Nucleus accumbens (tissue), 56 donors: ENCODE results near the gene RAB30.
"Not testable (repeated sequence)": the region's sequence is repeated elsewhere in the genome, so short reads cannot be mapped to it uniquely, and the experiment has no call there.

Source experiments
- DNase-seq, 56 donors: peaks; one replicate each; lab custom pipeline; 2025; lab: John Stamatoyannopoulos, UW

The RAB30 gene

DNA sequence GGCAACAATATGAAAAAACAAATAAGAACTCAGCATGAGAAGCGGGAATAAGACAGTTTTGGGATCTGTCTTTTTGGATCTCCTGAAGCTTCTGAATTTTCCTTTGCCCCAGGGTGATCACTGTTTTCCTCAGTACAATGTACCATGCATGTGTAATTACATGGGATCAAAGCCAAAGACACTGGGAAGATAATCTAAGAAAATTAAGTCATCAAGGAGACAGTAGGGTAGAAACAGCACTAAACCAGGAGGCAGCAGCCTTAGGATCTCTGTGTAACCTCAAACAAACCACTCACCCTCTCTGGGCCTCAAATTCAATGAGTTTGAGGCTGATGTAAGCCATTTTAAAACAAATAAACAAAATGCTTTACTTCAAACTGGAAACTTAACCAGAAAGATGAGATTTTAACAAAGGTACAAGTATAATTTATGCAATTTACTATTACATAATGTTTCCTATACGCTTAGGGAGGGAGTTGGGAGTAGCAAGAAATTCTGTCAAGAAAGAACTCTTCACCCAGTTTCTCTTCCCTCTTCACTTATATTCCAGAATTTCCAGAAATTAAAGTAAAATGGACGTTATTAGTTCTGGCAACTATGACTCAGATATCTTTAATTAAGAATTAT, 77.0 kb downstream of the RAB30 start:
- no peak for DNase-seq

DNA sequence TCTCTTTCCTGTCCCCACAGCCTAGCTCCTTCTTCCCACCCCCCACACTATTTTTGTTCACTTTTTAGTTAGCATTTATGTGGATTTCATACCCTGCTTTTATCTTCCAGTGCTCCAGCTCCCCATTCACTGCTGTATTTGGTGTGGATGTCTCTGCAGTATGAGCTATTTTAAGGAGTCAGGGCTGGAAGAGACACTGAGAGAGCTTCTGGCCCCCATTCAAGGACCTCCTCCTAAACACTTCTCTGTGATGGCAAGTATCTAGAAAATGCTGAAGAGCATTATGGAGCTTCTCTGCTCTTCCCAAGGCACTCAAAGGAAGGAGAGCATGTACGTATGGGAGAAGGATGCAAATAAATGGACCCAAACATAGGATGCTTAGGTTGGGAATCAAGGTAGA, 79.5 kb downstream of the RAB30 start:
- no peak for DNase-seq

DNA sequence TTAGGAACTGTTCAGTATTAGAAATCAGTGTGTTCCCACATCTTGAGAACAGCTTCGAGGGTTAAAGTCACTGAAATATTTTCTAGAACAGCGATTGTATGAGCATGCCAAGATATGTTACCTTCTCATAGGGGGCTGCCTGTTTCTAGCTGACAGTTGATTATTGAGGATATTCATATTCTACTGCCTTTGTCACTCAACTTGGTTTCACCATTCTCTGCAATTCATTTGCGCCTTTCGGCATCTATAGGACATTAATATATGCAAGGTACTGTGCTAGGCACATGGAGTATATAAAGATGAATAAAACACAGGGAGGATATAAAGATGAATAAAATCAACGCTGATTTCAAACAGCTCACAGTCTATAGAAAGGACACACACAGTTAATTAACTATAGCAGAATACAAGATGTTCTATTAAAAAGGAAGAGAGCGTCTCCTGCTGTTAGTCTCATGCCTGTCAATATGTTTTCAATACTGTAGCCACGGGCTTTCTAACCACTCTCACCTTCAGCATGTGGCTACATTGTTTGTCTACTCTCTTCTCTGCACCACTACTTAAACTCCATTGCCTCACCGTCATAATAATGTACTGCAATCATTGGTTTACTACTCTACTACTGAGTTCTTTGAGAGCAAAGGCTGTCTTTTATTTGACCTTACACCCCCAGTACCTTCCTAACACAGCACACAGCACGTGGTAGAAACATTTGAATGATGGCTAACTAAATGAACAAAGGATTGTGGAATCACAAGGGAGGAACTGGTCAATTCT, 81.9 kb downstream of the RAB30 start:
- DNase-seq = no peak

DNA sequence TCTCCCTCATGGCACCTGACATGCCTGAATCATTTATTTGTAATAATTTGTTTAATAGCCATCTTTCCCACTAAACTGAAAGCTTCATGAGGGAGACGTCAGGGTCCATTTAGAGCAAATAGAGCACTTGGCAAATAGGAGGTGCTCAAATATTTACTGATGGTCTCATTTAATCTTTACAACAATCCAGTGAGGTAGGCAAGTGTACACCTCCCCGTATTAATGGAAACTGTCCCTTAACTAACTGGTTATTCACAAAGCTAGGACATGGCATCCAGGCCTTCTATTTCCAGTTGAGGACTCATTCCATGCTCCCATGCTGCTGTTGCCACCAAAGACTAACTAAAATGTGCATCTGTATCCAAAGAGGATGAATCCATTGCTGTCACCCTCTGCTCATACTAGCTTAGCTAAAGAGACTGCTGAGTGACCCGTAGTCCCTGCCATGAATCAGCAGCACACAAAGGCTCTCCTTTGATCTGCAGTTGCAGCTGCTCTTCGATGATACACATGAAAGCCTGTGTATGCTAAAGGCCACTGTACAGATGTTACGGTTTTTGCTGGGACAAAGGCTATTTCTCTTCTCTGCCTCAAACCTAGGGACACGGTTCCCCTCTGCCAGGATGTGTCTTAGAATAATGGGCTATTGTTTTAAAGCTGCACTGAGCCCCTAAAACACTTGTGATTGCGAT, 82.6 kb downstream of the RAB30 start:
- DNase-seq = peak in 49 of 56 donors; percentile 14 to 92 (median 75)

DNA sequence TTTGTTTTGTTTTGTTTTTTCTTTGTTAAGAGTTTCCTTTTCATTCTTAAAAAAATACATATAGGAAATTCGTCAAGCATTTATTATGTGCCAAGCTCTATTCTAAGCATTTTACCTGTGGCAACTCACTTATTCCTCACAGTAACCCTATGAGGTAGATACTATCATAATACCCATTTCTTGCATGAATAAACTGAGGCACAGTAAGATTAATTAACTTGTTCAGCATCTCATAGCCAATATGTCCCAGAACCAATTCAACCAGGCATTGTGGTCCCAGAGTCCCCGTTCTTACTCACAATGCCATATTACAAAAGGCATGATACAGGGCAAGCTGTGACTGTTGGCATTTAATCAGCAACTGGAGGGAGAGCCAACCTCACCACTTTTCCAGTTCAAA, 83.7 kb downstream of the RAB30 start:
- DNase-seq = no peak

DNA sequence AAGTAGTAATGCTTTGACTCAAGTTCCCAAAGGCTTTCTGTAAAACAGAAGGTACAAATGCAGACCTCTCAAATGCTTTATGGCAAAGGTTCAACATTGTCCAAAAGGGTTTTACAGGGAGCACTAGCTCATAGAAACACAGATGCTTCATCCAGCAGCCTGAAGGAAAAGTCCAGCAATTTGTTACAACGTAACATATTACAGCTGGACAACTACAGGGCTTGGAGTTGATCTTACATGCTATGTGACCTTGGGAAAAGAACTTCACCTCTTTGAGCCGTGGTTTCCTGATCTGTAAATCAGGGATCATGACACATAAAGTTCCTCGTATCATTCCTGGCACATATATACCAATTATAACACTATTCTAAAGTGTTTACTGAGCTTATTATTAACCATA, 85.3 kb downstream of the RAB30 start:
- no peak for DNase-seq

DNA sequence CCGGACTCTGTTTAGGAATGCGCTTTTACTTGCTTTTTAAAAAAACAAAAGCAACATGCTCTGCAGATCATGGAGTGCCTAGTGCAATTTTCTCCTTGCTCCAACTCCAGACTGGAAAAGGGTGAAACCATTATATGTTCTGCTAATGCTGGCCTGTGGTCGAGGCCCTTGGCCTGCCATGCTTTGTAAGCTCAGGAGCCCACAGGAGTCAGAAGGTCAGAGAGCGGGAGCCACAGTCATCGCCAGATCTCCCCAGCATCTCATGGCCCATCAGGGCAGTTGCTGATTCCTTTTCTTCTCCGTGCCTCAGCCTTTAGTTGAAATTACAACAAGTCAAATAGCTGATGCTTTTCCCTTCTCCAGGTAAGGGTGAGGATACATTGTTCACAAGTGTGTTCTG, 89.8 kb downstream of the RAB30 start:
- no peak for DNase-seq

DNA sequence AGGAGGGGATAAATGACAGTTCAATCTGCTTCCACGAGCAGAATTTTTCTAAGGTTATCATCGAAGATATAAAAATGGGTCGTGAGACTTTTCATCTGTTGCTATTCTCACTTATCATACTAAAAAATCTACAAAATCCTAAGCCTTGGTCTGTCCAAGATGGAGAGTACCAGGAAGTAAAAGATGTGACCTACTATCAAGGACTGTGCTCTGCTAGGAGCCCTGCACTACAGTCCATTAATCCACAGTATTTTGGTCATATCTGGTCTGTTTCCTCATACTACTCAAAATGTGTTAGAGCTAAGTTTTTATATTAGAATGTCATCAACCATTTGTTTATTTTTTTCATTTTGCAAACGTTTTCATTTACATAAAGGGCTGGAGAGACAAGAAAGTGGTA, 90.8 kb downstream of the RAB30 start:
- no peak for DNase-seq

DNA sequence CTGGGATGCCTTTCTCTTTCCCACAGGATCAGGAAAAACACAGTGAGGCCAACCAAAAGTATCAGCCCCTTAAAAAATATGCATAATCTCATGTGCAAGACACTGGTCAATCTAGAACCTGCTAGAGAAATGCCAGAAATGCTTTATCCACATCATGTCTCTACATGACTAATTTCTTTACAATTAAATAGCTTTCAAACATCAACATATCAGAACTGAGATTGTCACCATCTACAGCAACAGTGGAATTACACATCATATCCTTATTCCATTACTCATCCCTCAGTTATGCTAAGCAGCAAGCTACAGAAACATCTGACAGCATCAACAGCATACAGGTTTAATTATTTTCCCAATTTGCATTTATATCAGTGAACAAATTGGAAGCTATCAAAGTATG, 91.4 kb downstream of the RAB30 start:
- DNase-seq = no peak

DNA sequence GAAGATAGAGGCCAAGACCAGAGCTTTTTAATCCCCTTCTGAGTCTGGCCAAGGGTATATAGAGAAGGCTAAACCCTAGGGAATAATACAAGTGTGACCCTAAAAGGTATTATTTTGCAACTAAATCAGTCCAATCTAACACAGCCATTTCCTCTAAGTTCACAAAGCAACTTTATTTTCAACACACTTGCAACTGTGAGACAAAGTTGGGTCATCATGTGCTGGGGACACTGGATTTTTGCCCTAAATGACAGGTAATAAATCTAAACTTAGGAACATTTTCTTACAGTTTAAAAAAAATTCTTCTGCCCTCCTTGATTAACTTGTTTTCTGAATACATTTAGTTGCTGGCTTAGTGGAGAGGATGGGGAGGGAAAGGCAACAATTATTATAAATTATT, 91.9 kb downstream of the RAB30 start:
- DNase-seq = no peak

DNA sequence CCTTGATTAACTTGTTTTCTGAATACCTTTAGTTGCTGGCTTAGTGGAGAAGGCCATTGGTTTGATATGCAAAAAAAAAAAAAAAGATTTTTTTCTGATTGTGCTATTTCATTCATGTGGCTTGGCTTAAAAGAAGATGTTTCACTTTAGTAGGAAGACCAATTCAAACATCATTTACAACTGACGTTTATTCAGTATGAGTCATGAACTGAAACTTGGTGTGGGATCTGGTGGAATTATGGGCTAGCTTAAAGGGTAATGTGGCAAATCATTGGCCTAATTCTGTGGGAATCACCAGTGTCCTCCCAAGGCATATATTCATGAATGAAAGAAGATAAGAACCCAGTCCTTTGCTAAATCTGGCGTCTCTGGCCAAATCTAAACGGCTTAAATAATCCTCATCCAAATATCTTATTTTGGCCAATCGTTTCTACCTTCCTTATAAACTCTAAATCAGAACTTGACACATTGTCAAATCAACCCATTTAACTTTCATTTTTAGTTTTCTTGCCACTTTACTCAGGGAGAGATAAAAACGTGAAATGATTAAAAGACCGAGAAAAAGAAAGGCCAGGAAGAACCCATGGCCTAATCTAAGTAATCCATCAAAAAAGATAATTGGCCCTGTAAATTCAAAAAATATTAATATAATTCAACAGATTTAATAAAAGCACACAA, 93.1 kb downstream of the RAB30 start:
- no peak for DNase-seq

DNA sequence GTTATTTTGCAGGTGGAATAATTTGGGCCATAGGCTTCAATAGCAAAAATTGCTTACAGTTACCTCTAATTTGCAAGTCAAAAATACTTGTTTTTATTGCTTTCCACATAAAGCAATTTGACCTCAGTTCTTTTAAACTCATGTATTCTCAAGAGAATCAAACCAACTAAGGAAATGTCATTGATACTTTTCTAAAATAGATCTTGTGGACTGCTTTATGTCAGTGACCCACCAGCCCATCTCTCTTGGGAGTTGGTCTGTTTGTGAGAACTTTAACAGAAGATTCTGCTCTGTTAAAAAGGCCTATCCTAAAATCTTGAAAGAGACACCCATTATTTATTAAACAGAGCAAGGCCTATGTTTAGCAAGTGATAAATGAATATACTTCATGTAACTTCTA, 94.9 kb downstream of the RAB30 start:
- DNase-seq = no peak

DNA sequence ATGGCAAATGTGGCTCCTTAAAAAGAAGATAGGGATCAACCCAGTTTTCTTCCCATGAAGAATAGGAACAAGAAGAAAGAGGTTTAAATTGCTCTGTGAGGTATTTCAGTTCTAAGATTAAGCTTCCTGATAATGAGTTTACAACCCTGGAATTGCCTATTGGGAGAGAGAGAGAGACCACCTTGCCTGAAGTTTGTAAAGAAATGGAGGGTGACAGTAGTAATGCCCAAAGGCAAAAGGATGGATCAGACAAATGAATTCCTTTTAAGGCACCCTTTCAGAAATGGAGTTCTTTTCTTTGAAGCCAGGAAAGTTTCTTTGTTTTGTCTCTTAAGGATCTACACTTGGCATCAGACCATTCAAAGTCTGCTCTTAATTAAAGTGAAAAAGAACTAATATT, 95.8 kb downstream of the RAB30 start:
- DNase-seq = no peak

DNA sequence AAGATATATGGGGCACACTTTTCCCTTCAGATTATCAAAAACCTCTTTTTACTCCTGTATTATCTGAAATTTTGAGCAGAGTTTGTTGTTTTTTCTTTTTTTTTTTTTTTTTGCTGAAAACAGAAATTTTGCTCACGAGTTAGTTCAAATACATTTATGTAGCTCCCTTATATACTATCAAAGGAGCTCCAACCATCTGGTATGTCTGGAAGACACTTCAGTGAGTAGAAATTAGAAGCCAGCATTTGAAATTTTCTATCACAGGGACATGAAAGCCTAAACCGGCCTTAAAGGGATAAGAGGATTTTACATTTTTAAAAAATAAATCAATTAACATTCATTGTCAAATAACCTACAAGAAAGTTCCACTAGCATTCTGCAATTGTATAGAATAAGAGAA, 96.8 kb downstream of the RAB30 start:
- no peak for DNase-seq

DNA sequence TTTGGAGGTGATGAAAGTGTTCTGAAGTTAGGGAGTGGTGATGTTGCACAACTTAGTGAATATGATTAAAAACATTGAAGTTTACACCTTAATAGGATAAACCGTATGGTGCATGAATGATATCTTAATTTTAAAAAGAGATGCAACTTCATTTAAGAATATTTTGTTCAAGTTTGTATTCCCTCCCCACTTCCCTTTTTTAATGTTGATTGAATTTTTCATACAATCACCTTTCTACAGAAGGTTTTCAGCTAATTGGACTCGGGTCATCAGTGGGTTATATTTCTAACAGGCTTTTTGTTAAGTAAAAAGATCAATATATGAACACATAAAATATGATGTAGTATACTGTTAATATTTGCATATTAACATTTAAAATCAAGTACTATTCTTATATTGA, 97.6 kb downstream of the RAB30 start:
- DNase-seq = no peak

DNA sequence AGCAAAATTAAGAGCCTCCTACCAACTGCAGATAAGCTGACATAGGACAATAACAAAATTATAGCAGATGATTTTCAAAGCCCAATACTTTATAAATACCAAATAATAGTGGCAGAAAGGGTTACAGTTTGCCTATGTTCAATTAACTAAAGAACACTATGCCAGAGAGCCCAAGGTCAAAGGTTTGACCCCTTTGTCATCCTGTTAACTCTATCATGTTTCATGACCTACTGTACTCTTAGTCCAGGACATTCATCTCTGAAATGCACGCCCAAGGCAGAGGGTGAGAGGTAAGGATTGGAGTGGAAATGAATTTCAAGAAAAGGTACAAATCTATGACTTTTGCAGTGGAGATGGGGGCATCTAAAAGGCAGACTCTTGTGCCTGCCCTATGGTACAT, 99.6 kb downstream of the RAB30 start:
- DNase-seq = no peak

DNA sequence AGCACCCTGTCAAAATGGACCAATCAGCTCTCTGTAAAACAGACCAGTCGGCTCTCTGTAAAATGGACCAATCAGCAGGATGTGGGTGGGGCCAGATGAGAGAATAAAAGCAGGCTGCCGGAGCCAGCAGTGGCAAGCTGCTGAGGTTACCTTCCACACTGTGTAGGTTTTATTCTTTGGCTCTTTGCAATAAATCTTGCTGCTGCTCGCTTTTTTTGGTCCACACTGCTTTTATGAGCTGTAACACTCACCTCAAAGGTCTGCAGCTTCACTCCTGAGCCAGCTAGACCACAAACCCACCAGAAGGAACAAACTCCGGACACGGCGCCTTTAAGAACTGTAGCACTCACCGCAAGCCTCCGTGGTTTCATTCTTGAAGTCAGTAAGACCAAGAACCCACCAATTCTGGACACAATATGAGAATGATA, 100.2 kb downstream of the RAB30 start:
- not testable (repeated sequence) for DNase-seq

DNA sequence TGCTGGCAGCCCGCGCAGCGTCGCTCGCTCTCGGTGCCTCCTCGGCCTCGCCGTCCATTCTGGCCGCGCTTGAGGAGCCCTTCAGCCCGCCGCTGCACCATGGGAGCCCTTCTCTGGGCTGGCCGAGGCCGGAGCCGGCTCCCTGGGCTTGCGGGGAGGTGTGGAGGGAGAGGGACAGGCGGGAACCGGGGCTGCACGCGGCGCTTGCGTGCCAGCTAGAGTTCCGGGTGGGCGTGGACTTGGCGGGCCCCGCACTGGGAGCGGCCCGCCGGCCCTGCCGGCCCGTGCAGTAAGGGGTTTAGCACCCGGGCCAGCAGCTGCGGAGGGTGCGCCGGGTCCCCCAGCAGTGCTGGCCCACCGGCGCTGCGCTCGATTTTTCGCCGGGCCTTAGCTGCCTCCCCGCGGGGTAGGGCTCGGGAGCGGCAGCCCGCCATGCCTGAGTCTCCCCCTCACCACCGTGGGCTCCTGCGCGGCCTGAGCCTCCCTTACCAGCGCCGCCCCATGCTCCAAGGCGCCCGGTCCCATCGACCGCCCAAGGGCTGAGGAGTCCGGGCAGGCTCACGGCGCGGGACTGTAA, 101.1 kb downstream of the RAB30 start:
- DNase-seq = not testable (repeated sequence)

DNA sequence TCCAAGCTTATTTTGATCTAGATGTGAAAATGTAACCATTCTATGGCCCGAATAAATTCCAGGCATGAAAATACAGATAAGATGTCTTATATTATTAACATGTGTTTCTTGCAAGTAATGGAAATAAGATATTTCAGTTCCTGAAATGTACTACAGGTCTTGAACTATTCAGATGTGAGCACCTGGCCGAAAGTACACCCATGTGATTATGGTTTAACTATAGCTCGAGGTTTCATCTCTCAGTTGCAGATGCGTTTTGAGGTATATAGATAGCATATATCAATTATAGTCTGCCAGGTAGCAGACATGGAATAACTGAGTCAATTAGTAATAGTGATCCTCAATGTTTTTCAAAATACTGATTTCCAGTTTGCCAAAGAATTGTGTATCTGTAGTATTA, 101.9 kb downstream of the RAB30 start:
- no peak for DNase-seq

DNA sequence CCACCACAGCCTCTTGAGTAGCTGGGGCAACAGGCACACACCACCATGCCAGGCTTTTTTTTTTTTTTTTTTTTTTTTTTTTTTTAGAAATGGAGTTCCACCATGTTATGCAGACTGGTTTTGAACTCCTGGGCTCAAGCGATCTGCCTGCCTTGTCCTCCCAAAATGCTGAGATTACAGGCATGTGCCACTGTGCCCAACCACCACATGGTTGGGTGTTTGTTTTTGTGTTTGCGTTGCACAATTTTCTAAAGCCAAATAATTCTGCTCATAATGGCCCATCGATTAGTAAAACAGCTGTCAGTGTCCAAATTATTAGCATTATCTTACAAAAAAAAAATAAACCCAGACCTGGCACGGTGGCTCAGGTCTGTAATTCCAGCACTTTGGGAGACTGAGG, 104.3 kb downstream of the RAB30 start:
- DNase-seq = no peak

DNA sequence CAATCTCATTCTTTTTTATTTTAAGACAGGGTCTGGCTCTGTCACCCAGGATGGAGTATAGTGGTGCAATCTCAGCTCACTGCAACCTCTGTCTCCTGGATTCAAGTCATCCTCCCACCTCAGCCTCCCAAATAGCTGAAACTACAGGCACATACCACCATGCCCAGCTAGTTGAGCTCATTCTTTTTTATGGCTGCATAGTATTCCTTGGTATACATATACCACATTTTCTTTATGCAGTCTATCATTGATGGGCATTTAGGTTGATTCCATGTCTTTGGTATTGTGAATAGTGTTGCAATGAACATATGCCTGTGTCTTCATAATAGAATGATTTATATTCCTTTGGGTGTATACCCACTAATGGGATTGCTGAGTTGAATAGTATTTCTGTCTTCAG, 109.7 kb downstream of the RAB30 start:
- not testable (repeated sequence) for DNase-seq
